Loucy (cell line): Measurements from ENCODE around the gene SYNPR.

ENCODE experiments used
- H2AFZ ChIP-seq: fragments of 200-600 bp; sonication (generic); 2 replicates; pipeline ENCODE4 v1.6.0; 2016; ENCODE audit warnings: antibody characterized with exemption, mild to moderate bottlenecking, low read length, moderate library complexity
- H3F3A ChIP-seq: fragments of 200-600 bp; 2 replicates; pipeline ENCODE4 v1.6.0; 2016; ENCODE audit warnings: antibody characterized with exemption, low read depth, mild to moderate bottlenecking
- H3K27me3 ChIP-seq: fragments of 200-600 bp; sonication (generic); 2 replicates; pipeline ENCODE4 v1.6.1; 2014; ENCODE audit warnings: low read length, mild to moderate bottlenecking; ENCODE audit not compliant: insufficient read depth, poor library complexity, severe bottlenecking
- H3K36me3 ChIP-seq: fragments of 200-600 bp; sonication (generic); 2 replicates; pipeline ENCODE4 v1.6.1; 2016; ENCODE audit warnings: low read length; ENCODE audit not compliant: insufficient read depth
- H3K4me1 ChIP-seq: fragments of 200-600 bp; sonication (generic); 2 replicates; pipeline ENCODE4 v1.5.1; 2014; ENCODE audit warnings: low read length, mild to moderate bottlenecking; ENCODE audit not compliant: insufficient read depth, poor library complexity, severe bottlenecking
- H3K4me2 ChIP-seq: fragments of 200-600 bp; sonication (generic); 2 replicates; pipeline ENCODE4 v1.6.0; 2014; ENCODE audit warnings: antibody characterized with exemption, low read length, low read depth, mild to moderate bottlenecking; ENCODE audit not compliant: poor library complexity, severe bottlenecking
- H3K4me3 ChIP-seq: fragments of 200-600 bp; sonication (generic); 2 replicates; pipeline ENCODE4 v1.5.1; 2014; ENCODE audit warnings: low read length, mild to moderate bottlenecking, mixed read lengths; ENCODE audit not compliant: poor library complexity, severe bottlenecking
- H3K79me2 ChIP-seq: fragments of 200-600 bp; sonication (generic); 2 replicates; pipeline ENCODE4 v1.6.1; 2014; ENCODE audit warnings: low read length; ENCODE audit not compliant: insufficient read depth
- H3K9ac ChIP-seq: fragments of 200-600 bp; sonication (generic); 2 replicates; pipeline ENCODE4 v1.6.0; 2014; ENCODE audit warnings: mild to moderate bottlenecking, low read depth, low read length, moderate library complexity; ENCODE audit not compliant: poor library complexity, severe bottlenecking
- H3K9me2 ChIP-seq: fragments of 200-600 bp; sonication (generic); replicated peaks from 2 replicates; pipeline ENCODE4 v1.6.1; 2016; ENCODE audit warnings: low read depth, low read length, mixed read lengths
- H3K9me3 ChIP-seq: fragments of 200-600 bp; sonication (generic); 2 replicates; pipeline ENCODE4 v1.6.1; 2014; ENCODE audit warnings: mild to moderate bottlenecking, antibody characterized with exemption, low read length, low read depth; ENCODE audit not compliant: insufficient read depth
- H4K20me1 ChIP-seq: fragments of 200-600 bp; sonication (generic); 2 replicates; pipeline ENCODE4 v1.6.0; 2014; ENCODE audit warnings: antibody characterized with exemption, low read length, mild to moderate bottlenecking; ENCODE audit not compliant: insufficient read depth, poor library complexity, severe bottlenecking
- CTCF ChIP-seq: fragments of 200-600 bp; sonication (generic); conservative IDR thresholded peaks from 2 replicates; pipeline ENCODE4 v1.5.1; 2014; ENCODE audit warnings: mild to moderate bottlenecking, antibody characterized with exemption, low read length
- EZH2phosphoT487 ChIP-seq: fragments of 200-600 bp; IDR thresholded peaks from 2 replicates; pipeline ENCODE4 v1.6.1; 2018; ENCODE audit warnings: antibody characterized with exemption, mild to moderate bottlenecking, moderate library complexity, borderline replicate concordance

SYNPR gene

GRCh38 chr3:63532521-63532920 is 254.4 kb downstream of the SYNPR start:
- Histone ChIP-seq H3K9ac (no peak overlapping the region), H3K4me2 (no peak overlapping the region), H2AFZ (no peak overlapping the region)

GRCh38 chr3:63538919-63539318 is 260.8 kb downstream of the SYNPR start:
- H3K4me3 ChIP-seq = no peak overlapping the region
- H2AFZ ChIP-seq = no peak overlapping the region
- no peak overlapping the region for H3K4me2 ChIP-seq

More at GRCh38 chr3:63532521-63532920, 254.4 kb downstream of the SYNPR start:
- H3K79me2 ChIP-seq = no peaks in the 10 kb centered on the region
- H3K36me3 ChIP-seq = no peaks in the 10 kb centered on the region
- no peaks in the 10 kb centered on the region for H3K4me1 ChIP-seq
- H3F3A ChIP-seq = no peaks in the 10 kb centered on the region
- TF ChIP-seq EZH2phosphoT487 (no peak), CTCF (no peak)
- H3K9me2 ChIP-seq = no peaks in the 10 kb centered on the region
- no peaks in the 10 kb centered on the region for H3K9me3 ChIP-seq
- H4K20me1 ChIP-seq = no peaks in the 10 kb centered on the region
- no peak overlapping the region for H3K4me3 ChIP-seq
- no peaks in the 10 kb centered on the region for H3K27me3 ChIP-seq

GRCh38 chr3:63555767-63556166 is 277.7 kb downstream of the SYNPR start:
- H3K79me2 ChIP-seq = no peaks in the 10 kb centered on the region
- no peaks in the 10 kb centered on the region for H3K27me3 ChIP-seq
- H3K4me1 ChIP-seq = no peaks in the 10 kb centered on the region
- H3K9me3 ChIP-seq = no peaks in the 10 kb centered on the region
- no peaks in the 10 kb centered on the region for H3F3A ChIP-seq
- no peaks in the 10 kb centered on the region for H4K20me1 ChIP-seq
- H3K36me3 ChIP-seq = no peaks in the 10 kb centered on the region
- H3K9ac ChIP-seq = no peak overlapping the region
- H3K4me3 ChIP-seq = no peak overlapping the region
- H2AFZ ChIP-seq = no peak overlapping the region
- TF ChIP-seq EZH2phosphoT487 = no peak
- H3K4me2 ChIP-seq = no peak overlapping the region
- no peaks in the 10 kb centered on the region for H3K9me2 ChIP-seq

More at GRCh38 chr3:63538919-63539318, 260.8 kb downstream of the SYNPR start:
- Histone ChIP-seq H3K79me2 (no peaks in the 10 kb centered on the region), H3K9me2 (no peaks in the 10 kb centered on the region), H3K9me3 (no peaks in the 10 kb centered on the region), H3K9ac (no peak overlapping the region), H3K36me3 (no peaks in the 10 kb centered on the region), H4K20me1 (no peaks in the 10 kb centered on the region), H3K27me3 (no peaks in the 10 kb centered on the region), H3K4me1 (no peaks in the 10 kb centered on the region), H3F3A (no peaks in the 10 kb centered on the region)
- TF ChIP-seq CTCF (no peak), EZH2phosphoT487 (no peak)

GRCh38 chr3:63556401-63556800 is 278.3 kb downstream of the SYNPR start:
- Histone ChIP-seq H3K36me3 (no peaks in the 10 kb centered on the region), H2AFZ (no peak overlapping the region), H3K4me3 (no peak overlapping the region), H3K9me2 (no peaks in the 10 kb centered on the region), H3K9ac (no peak overlapping the region), H3F3A (no peaks in the 10 kb centered on the region), H3K4me1 (no peaks in the 10 kb centered on the region), H3K27me3 (no peaks in the 10 kb centered on the region), H3K9me3 (no peaks in the 10 kb centered on the region), H3K4me2 (no peak overlapping the region), H3K79me2 (no peaks in the 10 kb centered on the region), H4K20me1 (no peaks in the 10 kb centered on the region)
- TF ChIP-seq CTCF (no peak), EZH2phosphoT487 (no peak)
